ENCODE data around the gene RAB11FIP5.
"Not testable (repeated sequence)": the region's sequence is repeated elsewhere in the genome, so short reads cannot be mapped to it uniquely, and the experiment has no call there.

RAB11FIP5 gene, protein sequence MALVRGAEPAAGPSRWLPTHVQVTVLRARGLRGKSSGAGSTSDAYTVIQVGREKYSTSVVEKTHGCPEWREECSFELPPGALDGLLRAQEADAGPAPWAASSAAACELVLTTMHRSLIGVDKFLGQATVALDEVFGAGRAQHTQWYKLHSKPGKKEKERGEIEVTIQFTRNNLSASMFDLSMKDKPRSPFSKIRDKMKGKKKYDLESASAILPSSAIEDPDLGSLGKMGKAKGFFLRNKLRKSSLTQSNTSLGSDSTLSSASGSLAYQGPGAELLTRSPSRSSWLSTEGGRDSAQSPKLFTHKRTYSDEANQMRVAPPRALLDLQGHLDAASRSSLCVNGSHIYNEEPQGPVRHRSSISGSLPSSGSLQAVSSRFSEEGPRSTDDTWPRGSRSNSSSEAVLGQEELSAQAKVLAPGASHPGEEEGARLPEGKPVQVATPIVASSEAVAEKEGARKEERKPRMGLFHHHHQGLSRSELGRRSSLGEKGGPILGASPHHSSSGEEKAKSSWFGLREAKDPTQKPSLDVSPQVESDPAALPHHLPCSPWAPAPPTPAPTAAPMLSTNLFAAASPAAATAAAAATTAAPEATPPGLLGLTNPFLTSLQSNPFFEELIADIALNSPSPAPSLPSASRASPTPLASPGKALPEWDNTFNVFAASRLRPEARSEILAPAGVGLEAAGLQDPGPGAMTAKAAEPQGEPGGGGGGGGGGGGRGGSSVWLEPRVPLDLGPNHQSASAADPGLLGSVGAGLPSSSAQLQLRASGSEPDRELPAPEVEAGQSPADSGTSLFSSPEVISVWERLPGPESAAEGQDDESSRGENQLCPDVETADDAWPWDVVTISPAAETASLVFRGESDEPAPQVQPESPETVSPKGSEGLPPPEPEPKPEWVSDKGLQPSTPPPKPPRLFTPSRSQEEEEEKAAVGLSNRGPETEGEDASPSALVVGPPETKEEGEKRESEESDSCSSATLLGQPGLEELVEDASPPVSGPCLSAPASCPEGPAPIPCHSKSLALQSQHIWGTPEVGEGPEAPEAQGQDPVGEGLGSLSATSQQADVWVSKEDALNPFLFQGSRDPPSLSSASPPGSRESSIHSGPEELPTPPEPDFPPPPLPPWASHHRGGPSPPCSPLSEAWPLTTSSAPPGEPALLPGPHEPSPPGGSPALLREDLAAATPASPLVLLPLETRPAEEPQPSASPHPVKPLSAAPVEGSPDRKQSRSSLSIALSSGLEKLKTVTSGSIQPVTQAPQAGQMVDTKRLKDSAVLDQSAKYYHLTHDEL (N-terminal part only)

DNA sequence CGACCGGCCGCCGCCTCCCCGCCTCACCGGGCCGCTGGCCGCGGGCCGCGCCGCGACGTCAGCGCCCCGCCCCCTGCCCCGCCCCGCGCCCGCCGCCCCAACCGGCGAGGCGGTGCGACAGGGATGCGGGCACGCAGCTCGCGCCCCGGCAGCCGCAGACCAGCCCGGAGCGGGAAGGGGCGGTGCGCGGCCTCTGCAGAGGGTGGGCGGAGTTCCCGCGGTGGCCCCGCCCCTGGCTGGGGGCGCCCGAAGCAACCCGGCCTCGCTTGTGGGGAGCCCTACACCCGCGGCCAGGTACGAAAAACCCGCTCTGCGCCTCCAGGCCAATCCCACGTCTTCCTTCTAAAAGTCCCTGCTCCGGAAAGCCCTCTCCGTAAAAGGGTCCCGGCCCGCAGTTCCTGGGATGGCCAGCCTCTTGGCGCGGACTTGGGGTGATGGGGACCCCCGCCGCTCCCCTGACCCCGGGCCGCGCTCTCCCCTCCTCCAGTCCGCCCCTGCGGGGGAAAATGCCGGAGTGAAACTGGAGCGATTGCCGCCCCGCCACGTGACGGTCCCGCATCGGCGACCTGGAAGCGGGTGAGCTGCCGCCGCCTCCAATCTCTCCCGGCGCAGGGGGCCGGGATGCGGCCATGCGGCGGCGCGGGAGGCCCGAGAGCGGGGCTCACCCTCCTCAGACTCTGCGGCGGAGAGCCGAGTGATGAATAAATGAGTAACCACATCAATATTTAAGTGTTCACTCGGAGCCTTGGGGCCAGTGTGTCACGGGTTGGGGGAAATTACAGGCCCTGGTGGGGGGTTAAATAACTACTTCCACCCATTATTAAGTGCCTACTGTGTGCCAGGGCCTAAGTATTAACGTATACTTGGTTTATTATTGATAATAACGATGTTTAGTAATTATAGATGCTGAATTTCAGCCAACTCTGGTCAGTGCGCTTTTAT is at the start of gene RAB11FIP5:
RAB11FIP5 (minus strand) TSS at position 36 of the 942 bp plus-strand sequence. CDS start 171 bp downstream, outside the sequence.
- DNase-seq, result peak; percentile 31

DNA sequence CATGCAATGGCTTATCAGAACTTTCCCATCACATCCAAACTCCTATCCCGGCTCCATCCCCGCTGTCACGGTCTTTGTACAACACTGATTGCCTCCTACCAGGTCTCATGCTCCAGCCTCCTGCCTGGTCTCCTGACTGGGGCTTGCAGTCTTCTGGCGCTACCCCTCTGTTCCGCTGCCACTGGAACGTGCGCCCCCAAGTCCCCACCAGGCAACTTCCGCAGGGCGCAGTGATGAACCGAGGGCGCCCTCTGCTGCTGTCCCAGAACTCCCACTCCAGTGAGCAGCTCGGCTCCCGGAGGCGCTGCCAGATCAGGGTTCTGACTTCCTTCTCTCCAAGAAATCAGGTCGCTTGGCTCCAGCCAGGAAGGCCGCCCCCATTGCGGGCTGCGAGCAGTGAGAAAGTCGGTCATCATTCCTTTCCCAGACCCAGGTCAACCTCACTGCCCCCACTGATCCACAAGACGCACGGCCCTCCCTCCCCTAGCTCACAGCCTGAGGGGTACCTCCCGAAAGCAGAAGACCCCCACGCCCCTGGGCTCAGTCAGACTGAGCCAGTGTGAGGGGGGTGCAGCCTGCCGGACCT is 43.9 kb upstream of the RAB11FIP5 start:
- DNase-seq, result no peak

DNA sequence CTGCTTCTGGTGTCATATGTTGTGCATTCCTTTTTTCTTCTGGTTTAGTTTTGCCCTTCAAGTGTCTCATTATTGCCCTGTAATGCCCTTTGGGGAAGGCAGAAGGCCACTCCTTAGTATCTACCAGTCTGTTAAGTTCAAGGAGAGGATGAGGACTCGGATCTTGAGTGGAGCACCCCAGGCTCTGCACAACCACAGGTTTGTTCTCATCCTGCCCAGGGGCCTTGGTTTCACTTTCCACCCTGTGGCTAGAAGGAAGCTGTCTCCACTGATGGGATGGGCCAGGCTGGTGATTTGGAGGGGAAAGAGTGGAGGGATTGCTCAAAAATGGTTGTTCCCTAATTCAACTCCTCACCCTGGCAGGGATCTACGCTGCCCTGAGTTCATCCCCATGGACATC is 30.2 kb upstream of the RAB11FIP5 start:
- no peak for DNase-seq

DNA sequence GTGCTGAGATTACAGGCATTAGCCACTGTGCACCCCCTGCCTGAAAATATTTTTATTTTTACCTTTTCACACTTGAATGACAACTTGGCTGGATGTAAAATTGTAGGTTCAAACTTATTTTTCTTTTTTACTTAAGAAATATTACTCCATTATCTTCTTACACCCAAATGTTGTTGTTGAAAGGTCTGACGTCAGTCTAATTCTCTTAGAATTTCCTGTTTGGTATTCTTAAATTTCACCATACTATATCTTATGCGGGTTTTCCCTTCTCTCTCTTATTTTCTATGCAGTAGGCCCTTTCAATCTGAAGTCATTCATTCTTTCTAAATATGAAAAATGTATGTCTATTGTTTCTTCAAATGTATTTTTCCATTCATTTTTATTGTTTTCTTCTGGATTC is 29.1 kb upstream of the RAB11FIP5 start:
- DNase-seq, result no peak

DNA sequence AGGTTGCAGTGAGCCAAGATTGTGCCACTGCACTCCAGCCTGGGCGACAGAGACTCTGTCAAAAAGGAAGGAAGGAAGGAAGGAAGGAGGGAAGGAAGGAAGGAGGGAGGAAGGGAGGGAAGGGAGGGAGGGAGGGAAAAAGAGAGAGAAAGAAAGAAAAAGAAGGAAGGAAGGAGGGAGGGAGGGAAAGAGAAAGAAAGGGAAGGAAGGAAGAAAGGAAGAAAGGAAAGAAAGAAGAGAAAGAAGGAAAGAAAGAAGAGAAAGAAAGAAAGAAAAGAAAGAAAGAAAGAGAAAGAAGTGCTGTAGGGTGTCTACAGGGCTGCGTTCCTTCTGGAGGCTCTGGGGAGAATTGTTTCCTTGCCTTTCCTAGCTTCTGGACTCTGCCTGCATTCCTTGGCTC is 22.5 kb upstream of the RAB11FIP5 start:
- no peak for DNase-seq

DNA sequence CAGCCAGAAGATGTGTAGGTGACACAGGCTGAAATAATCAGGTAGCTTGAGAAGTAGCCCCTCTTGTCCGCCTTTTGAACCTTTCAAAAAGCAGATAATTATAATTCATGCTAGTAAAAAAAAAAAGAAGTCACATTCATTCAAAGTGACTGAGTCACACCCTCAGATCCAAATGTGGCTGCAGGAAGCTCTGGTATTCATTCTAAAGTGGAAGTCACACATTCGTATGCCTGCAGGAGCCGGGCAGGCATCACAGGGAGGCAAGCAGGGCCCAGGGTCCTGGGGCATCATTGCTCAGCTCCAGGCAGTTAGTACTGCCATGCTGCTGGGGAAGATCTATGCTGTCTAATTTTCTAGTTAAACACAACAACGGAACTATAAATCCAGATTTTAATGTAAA is 21.7 kb upstream of the RAB11FIP5 start:
- no peak for DNase-seq

DNA sequence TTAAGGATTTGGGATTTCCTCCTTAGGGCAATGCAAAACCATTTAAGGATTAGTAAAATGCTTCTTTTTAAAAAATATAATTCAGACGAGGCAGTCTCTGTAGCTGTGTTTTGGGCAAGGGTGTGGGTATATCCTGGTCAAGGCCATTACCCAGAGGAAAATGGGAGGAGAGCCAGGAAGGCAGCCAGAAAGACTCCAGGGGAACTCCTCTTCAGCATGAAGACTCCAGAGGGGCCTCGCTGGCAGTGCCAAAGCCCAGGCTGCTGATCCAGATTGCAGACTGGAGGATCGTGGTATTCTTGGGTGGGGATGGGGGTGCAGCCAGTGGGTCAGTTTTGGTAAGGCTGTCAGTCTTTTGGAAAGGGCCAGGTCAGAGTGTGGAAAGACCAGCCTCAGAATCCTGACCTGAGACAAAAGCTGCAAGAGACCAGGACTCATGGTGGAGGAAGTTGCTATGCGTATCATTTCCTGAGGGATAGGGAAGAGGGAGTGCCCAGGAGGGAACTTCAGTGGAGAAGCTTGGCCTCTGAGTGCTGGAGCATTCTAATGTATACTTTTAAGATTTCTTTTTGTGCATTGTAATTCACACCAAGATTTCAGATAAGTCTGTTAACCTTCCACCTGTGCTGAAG is 20.9 kb upstream of the RAB11FIP5 start:
- DNase-seq, result no peak

DNA sequence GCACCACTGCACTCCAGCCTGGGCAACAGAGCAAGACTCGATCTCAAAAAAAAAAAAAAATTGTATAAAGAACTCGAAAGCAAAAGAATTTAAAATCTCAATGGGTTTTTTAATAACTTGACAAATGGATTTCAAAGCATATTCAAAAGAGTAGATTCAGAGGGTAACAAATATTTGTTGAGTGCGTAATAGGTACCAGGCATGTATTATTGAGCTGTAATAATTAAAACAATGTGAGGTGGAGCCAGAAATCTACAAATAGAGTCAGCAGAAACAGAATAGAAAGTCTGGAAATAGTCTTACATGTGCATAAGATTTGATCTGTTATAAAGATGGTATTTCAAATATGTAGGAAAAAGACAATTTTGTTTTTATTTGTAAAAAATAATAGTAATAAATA is 19.1 kb upstream of the RAB11FIP5 start:
- no peak for DNase-seq

DNA sequence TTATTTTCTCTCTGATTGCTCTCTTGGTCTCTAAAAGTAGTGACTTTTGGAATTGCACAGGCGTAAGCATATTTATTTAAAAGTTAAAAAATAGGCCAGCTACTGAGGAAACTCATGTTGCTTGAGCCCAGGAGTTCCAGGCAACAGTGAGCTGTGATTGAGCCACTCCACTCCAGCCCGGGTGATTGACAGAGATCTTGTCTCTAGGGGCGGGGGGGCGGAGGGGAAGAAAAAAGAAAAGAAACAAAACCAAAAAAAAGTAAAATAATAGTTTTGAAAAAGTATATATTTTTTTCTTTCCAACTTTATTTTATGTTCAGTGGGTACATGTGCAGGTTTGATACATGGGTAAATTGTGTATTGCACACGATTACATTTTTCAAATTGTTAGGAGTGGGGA is 18.0 kb upstream of the RAB11FIP5 start:
- no peak for DNase-seq

DNA sequence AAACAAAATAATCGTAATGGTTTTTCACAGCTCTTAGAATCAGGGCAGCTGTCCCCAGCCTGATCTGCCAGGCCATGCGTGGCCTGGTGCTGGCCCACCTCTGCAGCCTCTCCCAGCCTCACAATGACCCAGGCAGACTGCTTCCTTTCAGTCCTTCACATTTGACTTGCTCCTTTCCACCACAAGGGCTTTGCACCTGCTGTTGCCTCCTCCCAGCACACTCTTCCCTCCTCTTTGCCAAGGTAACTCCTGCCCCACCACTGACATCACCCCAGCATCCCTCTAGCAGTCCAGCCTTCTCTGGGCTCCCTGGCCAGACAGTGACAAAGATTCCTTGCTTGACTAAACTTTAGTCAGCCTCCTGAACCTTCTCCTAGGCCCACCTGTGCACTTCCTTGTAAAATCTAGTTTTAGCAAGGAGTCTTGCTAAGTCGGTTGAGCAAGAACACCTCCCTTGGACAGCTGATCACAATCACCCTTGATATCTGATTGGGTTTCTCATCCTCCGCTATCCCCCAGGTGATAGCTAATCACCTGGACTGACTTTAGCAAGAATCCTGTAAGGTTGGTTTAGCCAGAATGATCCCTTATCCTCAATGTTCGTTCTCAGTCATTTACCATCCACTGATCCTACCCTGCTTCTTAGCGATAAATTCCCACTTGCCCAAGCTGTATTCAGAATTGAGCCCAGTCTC is 16.2 kb upstream of the RAB11FIP5 start:
- DNase-seq, result no peak

DNA sequence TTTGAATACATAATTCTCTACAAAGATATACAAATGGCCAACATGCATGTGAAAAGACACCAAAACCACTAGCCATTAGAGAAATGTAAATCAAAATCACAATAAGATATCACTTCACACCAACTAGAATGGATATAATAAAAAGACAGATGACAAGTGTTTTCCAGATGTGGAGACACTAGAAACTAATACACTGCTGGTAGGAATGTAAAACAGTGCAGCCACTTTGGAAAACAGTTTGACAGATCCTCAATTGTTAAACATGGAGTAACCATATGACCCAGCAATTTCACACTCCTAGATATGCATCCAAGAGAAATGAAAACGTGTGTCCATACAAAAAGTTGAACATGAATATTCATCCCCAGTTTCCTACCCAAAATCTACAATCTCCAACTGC is 9.8 kb upstream of the RAB11FIP5 start:
- no peak for DNase-seq

DNA sequence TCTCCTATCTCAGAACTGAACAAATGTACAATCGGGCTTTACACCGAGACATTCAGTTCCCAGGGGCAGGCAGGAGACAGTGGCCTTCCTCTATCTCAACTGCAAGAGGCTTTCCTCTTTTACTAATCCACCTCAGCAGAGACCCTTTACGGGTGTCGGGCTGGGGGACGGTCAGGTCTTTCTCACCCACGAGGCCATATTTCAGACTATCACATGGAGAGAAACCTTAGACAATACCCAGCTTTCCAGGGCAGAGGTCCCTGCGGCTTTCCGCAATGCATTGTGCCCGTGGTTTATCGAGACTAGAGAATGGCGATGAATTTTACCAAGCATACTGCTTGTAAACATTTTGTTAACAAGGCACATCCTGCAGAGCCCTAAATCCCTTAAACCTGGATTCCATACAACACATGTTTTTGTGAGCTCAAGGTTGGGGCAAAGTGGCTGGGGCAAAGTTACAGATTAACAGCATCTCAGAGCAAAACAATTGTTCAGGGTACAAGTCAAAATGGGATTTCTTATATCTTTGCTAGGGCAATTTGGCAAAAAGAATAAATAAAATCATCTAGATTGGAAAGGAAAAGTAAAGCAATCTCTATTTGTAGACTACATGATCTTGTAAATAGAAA is 7.0 kb upstream of the RAB11FIP5 start:
- DNase-seq, result not testable (repeated sequence)

DNA sequence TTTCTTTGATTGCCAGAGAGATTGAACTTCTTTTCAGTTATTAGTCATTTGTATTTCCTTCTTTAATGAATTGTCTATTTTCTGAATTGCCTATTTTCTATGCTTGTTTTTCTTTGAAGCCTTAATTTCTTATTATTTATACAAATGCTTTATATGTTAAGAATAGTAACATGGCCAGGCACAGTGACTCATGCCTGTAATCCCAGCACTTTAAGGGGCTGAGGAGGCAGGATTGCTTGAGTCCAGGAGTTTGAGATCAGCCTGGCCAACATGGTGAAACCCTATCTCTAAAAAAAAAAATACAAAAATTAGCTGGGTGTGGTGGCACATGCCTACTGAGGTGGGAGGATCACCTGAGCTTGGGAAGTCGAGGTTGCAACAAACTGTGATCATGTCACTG is 4.7 kb upstream of the RAB11FIP5 start:
- no peak for DNase-seq

DNA sequence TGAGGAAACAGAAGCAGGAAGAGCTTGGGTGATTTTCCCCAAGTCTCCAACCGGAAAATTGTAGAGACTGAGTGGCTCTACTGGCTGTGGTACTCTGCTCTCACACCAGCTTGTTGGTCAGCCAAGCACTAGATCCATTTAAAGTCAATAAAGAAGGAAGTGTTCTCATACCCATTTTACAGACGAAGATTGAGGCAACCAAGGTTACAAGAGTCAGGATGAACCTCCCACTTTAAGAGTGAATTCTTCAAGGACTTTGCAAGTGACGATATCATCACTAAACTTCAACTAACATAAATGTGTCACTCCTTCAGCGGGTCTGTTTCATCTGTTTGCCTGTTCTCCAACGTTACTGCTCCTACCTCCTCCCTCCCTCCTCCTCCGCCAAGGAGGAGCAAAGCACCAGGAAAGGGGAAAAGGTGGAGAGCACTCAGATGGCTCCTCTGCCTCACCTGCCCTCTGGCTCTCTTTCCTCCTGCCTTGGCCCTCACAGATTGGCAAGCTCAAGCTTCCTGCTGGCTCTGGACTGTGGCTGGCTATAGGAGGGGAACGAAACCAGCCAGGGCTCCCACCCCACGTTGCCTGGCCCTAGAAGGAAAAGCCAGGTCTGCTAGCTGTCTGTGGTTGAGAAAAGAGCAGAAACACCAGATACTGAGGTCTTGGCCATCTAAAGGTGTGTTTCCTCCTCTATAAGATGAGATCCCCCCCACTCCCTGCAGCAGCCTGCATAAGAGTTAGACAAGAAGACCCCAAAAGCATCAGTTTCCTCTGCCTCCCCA is 3.6 kb upstream of the RAB11FIP5 start:
- no peak for DNase-seq

DNA sequence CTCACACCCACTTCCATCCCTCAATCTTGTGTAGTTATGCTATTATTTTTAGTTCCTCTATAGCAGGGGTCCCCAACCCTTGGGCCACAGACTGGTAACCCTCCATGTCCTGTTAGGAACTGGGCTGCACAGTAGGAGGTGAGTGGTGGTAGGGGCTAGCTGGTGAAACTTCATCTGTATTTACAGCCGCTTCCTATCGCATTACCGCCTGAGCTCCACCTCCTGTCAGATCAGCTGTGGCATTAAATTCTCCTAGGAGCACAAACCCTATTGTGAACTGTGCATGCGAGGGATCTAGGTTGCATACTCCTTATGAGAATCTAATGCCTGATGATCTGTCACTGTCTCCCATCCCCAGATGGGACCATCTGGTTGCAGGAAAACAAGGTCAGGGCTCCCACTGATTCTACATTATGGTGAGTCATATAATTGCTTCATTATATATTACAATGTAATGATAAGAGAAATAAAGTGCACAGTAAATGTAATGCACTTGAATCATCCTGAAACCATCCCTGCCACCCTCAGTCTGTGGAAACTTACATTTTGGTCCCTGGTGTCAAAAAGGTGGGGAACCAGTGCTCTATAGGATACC is 1.6 kb upstream of the RAB11FIP5 start:
- DNase-seq, result no peak

DNA sequence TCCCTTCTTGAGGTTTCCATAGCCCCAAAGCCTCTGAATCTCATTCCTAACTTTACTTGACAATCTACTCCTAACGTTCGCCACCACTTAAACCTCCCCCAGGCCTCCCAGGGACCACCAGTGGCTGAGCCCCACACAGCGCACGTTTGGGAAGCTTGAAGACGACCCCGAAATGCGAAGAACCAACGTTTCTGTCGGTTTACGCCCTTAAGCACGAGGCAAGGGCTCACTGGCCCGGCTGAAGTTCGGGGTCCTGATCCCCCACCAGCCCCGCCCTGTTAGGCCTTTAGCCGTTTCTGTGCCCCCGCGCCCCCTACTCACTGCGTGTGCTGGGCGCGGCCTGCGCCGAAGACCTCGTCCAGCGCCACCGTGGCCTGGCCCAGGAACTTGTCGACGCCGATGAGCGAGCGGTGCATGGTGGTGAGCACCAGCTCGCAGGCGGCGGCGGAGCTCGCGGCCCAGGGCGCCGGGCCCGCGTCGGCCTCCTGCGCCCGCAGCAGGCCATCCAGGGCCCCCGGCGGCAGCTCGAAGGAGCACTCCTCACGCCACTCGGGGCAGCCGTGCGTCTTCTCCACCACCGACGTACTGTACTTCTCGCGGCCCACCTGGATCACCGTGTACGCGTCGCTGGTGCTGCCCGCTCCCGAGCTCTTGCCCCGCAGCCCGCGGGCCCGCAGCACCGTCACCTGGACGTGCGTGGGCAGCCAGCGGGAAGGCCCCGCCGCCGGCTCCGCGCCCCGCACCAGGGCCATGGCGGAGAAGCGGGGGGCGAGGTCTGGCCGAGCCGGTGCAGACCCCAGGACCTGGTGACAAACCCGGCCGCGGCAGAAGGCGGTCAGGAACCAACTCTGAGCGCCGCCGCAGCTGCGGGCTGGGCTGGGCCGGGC is 479 bp downstream of the RAB11FIP5 start:
- DNase-seq, result no peak
